HG03060 (cell line): Measurements from ENCODE around the gene TGFBR2.
A peak's percentile ranks its signal among the peaks of the same experiment; 100 is the strongest.
"Not testable (repeated sequence)": the region's sequence is repeated elsewhere in the genome, so short reads cannot be mapped to it uniquely, and the experiment has no call there.

Experiments used
- ATAC-seq: cut with Tn5 transposase; IDR thresholded peaks from one replicate; pipeline ENCODE4 v1.9.1; 2021; ENCODE audit warnings: low read depth, moderate number of reproducible peaks; ENCODE audit not compliant: unreplicated experiment

The TGFBR2 gene

DNA sequence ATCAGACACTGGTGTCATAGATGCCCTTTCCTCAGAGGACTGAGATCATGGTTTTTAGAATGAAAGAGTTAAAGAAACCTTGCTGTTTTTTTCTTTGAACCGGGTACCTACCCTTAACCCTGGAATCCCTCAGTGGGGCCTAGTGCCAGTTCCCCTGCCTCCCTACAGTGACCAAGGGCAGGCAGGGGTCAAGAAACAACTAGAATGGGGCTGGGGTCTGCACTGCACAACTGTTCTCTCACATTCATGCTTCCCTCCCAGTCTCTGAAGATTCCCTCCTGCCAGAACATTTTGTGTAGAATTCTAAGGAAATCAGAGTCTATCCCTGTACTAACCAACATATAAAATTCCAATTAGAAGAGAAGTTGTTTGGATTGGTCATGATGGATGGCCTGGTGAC, 47.9 kb downstream of the TGFBR2 start:
- no peak for ATAC-seq

DNA sequence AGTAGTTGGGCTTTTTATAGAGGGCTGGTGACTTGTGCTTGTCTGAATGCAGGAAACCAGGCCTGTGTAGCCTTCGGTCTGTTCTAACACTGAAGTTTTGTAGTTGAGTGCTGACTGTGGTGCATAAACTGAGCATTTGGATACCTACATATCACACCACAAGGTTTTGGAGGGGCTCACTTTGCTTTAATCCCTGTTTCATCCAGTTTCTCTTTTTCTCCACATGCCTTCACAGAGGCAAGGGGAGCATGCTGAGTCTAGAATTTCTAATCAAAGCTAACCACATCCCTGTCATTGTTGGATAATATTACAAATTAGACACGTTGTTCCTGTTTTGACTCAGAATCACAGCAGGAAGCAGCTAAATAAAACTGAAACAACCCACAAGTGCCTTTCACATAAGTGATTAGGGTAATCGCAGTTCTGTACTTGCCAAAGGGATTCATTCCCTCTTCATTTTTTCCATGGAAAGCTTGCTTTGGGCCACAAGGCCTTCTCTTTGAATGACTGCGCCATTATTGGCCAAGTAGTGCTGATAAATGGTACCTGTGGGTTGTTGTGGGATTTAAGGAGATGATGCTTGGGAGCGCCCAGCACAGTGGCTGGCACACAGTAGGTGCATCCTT, 48.9 kb downstream of the TGFBR2 start:
- ATAC-seq = no peak

DNA sequence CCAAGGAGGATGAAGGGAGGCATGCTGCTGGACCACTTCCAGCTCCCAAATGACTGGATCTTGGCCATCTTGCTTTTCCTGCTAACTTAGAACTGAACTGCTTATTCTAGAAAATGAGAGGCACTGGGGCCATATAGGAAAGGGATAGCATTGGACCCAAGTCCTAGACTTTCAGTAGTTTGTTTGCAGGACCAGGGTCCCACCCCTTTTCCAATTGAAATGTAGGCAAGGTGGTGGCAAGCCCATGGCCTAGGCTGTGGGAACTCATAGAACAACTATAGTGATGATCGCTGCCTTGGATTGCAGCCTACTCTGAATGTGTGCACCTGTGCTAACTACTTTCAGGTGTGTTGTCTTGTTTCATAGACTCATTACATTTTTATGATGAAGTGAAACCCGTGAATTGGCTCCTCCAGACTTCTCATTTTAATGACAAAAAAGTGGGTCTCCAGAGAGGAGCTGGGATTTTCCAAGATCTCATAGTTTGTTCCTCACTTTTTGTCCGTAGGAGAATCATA, 50.3 kb downstream of the TGFBR2 start:
- ATAC-seq = no peak

DNA sequence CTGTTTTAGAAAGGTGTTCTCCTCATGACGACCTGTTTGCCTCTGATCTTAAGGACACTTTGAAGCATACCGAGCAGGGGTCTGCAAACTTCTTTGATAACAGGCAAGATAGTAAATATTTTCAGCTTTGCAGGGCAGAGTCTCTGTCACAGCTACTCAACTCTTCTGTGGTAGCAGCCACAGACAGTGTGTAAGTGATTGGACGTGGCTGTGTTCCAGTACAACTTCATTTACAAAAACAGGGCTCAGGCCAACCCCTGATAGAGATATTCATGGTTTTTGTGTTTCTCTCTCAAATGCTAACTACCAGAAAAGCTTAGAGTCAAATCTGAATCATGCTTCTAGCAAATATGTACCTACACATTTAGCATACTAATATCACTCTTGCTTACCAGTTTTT, 51.5 kb downstream of the TGFBR2 start:
- peak; percentile 23 for ATAC-seq

DNA sequence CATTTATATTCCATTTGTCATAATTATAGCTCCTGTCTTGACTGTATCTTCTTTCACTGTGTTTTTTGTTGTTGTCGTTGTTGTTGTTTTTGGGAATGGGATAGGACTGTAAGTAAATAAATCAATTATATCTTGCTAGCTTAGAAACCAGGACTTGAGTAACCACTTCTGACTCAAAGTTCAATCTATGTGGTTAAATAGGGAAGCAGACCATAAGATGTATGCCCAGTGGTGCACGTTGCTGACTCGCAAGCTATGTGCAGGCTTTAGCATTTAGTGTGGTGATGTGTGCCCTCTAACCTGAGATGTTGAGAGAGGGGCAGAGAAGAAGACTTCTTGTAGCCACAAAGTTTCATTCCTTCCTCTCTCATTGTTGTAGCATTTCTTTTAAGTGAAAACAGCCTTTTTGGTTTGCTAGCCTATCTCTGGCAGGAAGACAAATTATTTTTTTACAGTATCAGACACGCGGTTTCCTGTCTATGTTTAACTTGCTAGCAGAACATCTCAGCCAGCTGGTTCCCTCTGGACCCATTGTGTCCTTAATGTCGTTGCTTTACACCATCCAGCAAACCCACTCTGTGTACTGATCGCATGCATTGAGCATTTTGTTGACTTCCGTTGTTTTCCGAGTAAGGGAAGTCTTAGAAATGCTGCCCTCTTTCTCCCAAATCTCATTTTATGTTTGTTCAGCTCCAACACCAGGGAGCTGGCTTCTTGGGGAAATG, 52.1 kb downstream of the TGFBR2 start:
- peak; percentile 86 for ATAC-seq

DNA sequence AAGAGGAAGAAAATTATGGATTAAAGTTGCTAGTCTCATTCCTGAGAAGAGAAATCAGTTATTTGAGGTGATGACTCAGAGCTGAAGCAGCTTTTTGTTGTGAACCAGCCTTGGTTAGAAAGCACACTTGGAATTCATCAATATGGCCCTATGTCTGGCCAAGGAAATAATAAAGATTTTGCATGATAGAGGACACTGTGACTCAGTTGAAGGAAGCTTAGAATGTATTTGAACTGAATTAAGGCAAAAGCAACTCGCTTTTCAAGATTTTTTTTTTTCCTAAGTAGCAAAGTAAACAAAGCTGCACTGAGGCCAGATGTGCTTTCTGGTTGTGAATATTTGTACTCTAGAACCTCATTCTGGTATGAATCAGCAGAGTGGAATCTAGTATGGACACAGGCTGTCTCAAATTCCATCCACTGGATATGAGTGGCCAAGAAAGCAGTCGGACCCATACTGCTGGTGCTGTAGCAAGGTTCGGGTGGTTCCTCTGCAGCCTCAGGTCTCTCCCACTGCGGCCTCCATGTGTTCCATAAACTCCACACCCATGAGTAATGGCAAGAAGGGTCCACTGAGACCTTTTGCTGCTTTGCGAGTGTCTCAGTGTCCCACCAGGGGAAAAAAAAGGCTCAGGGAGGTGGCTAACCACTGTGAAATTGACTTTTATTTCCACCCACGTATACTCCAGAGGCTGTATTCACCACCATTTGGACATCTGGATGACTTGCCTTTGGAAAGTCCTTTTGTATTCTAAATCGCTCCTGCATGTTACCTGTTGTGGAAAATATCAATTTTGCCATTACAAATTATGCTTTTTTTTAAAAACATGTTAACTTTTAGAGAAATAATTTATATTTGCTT, 53.1 kb downstream of the TGFBR2 start:
- ATAC-seq = no peak

DNA sequence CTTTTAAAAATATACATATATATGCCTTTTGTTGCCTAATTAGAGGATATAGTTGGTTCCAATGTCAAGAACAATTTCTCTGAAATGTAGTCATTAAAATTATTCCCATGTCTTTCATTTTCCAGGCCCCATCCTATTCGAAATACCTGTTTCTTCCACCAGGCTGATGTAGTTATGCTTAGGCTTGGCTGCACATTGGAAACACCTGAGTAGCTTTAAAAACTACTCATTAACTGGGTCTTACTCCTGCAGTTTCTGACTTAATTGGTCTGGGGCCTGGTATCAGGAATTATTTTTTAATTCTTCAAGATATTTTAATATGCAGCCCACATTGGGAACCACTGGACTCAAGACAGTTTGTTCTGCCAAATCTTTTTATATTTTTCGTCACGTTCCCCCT, 53.7 kb downstream of the TGFBR2 start:
- no peak for ATAC-seq

DNA sequence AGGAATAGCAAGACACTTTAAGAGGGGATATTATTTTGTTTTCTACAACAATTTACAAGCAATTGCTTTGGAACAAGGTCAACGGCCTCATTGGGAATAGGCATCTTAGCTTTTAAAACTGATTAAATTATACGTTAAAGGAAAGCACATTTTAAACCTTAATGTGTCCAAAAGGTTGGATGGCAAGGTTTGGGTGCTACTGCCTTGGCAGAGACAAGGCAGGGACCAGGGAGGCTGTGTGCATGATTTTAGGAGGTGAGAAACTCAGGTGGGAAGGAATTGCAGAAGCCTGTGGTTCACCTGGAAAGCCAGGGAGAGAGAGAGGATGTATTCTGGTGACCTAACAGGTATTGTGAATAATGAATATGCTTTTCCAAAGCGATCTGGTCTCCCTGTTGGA, 54.3 kb downstream of the TGFBR2 start:
- no peak for ATAC-seq

DNA sequence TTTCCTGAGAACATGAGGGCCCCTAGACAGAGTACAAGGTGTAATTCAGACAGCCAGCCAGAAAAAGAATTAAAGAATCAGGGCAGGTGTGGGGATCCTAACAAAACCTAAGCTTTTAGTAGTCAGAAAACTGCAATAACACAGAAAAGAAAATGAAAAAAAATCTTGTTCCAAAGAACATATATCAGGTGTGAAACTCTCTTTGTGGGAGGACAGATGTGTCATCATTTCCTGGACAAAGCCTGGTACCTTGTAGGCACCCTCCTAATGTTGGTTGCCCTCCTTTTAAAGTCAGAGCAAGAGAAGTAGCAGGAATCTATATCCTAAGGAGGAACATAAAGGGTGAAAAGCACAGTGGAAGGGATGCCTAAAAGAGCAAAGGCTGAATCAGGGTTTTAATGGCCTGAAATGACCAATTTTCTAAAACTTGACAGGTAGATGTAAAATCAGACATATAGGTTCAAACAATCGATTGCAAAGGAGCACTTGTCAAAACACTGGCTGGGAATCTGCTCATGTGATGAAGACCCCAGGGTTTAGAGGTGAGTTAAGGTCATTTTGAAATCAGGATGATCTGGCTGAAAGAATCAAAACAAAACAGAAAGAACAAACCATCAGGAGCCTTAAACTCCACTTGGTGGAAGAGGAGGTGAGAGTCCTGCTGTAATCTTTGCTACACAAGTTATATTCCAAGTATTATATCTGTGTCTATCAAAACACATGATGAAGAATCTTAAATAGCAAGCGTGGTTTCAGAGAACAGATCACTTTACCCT, 54.9 kb downstream of the TGFBR2 start:
- no peak for ATAC-seq

DNA sequence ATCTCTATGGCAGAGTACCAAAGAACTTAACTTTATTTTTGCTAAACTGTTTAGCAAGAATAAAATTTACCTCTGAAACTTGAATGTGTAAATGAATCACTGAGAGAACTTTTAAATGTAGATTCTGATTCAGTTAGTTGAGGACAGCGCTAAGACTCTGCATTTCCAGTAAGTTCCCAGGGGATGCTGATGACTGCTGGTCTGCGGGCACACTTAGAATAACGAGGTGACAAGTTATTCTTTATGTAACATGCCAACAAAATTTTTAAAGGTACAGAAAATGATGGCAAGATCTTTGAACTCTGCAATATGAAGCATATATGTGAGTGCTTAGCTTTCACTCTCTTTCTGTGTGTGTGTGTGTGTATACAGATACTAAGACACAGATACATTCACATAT, 56.4 kb downstream of the TGFBR2 start:
- ATAC-seq = no peak

DNA sequence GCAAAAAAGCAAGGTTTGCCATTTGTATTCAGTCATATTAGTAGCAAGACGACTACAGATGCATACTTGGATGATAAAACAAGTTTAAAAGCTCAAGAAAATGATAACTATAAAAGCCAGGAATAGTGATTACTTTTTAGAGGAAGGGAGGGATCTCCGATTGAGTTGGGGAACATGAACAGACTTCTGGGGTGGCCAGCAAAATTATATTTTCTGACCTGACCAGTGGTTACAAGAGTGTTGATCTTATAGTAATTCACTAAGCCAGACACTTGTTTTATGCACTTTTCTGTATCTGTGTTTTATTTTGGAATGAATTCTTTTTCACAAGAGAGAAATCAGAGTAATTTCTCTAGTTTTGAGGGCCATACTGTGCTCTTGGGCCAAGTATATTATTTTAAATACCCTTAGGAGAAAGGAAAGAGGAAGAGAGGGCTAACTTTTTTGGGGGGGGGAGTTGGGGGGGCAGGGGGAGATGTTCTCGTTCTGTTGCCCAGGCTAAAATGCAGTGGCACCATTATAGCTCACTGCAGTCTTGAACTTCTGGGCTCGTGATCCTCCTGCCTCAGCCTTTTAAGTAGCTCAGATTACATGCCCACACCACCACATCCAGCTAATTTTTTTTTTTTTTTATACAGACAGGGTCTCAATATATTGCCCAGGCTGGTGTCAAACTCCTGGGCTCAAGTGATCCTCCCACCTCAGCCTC, 57.3 kb downstream of the TGFBR2 start:
- ATAC-seq = no peak

DNA sequence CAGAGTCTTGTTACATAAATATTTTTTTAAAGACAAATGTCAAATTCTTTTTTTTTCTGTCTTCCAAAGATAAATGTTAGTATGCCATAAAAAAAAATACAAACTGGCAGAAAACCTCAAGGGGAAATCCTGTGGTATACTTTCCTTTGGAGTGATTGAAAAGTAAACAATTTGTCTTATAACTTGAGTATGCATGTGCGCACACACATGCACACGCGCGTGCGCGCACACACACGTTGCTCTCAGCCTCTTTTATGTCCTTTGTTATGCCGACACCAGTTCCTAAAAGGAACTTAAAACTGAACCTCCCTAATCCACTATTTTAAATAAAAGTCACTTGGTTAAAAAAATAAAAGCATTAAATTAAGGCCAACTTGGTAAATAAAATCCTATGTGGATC, 58.1 kb downstream of the TGFBR2 start:
- ATAC-seq = no peak

DNA sequence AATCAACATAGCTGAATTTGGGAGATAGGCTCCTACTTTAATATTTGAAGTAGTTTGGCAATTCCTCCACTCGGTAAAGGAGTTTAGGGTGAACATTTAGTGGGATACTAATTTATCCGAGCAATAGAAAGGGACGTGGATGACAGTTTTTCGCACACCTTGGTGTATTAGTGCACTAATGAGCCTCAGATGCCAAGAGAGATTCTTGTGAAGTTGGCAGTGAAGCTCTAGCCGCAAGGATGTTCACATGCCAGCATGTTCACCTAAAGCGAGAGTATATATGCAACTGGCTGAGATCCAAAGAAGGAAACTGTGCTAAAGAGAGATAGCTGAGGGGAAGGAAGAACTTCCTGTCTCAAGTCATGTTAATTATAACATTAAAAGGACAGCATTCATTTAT, 58.5 kb downstream of the TGFBR2 start:
- no peak for ATAC-seq

DNA sequence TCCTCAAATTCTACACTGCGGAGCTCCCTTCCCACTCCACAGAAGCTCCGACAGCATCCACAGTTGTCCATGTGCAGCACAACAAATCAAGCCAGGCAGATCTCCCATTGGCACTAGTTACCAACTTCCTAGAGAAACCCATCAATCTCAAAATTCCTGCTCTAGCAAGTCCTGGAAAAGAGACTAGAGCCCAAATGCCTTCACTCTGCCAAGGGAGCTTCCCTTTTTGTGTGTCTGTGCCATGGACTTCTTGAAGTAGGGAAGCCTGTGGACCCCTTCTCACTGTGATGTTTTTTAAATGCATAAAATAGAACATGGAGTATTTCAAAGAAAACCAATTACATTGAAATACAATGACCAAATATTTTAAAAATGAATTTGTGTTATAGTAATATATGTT, 59.1 kb downstream of the TGFBR2 start:
- ATAC-seq = no peak

DNA sequence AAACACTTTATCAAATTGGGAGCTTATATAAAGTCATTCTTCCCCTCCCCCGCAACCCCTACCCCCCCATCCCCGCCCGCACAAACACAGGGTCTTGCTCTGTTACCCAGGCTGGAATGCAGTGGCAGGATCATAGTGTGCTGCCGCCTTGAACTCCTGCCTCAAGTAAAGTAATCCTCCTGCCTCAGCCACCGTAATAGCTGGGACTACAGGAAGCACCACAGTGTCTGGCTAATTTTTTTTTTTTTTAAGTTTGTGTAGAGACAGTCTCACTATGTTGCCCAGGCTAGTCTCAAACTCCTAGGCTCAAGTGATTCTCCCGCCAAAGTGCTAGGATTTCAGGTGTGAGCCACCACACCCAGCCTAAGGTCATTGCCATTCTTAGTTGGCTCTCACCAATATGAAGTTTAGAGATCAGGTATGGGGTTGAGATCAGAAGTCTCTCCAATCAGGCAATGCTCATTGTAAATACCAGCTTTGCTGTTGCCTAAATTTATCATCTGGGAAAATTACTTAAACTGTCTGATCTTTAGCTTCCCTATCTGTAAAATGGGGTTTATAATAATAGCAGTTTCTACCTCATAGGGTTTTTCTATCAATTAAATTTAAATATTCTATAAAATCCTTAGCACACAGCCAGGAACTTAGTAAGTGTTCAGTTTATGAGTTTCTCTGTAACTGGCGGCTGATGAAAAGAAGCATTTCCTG, 60.3 kb downstream of the TGFBR2 start:
- ATAC-seq = no peak

DNA sequence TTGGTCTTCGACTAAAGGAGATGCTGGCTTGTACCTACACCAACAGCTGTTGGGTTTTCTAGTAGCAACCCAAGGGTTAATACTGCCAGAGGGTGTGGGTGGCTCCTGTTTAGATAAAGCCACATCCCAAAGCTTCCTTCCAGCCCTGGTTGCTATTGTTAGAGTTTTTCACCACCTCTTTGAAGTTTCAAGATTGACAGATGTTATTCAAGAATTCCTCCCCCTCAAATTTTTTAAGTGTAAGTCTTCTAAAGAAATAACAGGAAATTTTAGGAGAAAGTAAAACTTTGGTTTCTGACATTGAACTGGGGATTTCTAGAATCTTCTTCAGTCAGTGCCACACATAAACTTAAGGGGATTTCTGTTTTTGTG, 60.9 kb downstream of the TGFBR2 start:
- no peak for ATAC-seq

DNA sequence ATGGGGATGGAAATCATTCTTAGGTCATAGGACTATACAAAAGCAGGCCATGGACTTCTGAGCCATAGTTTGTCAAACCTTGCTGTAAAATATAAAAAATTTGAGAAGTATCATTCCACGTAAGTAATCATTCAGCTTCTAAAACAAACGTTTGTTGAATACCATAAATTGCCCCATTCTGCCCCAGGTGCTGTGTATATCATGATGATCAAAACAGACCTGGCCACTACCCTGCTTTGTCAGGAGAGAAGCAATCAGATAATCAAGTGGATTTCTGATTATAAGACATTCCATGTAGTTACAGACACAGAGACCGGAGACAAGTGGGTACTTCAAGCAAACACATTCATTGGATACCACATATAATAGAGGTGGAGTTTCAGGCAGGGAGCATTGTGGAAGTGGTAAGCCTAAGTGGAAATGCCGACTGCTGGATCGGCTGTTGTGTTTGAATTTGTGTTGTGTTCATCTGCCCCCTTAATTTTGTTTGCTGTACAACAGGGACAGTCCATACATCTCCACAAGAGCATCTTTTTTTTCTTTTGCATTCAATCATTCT, 61.7 kb downstream of the TGFBR2 start:
- no peak for ATAC-seq

DNA sequence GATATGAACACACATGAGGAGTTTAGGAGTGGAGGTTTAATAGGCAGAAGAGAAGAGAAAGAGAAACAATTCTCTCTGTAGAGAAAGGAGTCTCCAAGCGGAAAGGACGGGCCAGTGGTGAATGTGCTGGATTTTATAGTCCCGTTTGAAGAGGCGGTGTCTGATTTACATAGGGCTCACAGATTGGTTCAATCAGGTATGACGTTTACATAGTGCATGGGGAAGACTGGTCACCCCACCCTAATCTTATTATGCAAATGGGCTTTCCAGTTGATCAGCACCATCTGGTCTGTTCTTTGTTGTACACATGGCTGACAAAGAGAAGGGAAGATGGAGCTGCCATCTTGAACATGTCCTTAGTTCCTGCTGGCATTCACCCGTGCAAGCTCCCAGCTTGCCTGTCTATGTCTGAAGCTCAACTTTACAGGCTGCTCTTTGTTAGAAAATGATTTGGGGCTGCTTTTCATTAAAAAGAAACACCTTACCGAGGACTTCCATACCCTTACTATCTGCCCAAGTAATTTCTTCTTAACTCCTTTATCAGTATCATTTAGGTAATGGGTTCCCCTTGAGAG, 63.0 kb downstream of the TGFBR2 start:
- not testable (repeated sequence) for ATAC-seq

DNA sequence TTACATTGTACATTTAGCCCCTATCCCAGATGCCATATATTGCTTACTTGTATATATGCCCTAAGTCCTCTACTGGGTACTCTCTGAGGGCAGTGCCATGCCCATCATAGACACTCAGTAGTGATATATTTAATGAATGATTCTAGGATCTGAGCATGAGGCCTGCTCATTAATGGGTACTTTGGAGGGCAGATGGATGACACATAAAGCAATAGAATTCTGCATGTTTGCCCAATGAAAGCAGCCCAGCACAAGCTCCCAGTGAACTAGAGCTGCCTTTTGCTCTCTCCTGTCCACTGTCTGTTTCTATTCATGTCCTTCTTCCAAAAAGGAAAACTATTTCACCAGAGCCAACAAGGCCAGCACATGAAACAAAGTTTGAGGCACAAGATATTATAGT, 63.9 kb downstream of the TGFBR2 start:
- no peak for ATAC-seq
